SU-DHL-6 (cell line): ENCODE data around the gene PLXNB2.
A peak's percentile ranks its signal among the peaks of the same experiment; 100 is the strongest.

ENCODE experiments used
- H2AFZ ChIP-seq: fragments of 200-600 bp; sonication (generic); 2 replicates; pipeline ENCODE4 v1.6.1; 2014; ENCODE audit warnings: low read depth, mild to moderate bottlenecking, moderate library complexity, mixed read lengths, antibody characterized with exemption, low read length; ENCODE audit not compliant: severe bottlenecking
- H3F3A ChIP-seq: fragments of 200-600 bp; shearing (Covaris generic); 2 replicates; pipeline ENCODE4 v1.6.0; 2016; ENCODE audit warnings: antibody characterized with exemption, mild to moderate bottlenecking; ENCODE audit not compliant: insufficient read depth
- H3K27ac ChIP-seq: fragments of 200-600 bp; sonication (generic); 2 replicates; pipeline ENCODE4 v1.5.1; 2016; ENCODE audit warnings: low read depth, mild to moderate bottlenecking, low read length, moderate library complexity, mixed read lengths
- H3K27me3 ChIP-seq: fragments of 200-600 bp; sonication (generic), shearing (Covaris generic); 2 replicates; pipeline ENCODE4 v1.6.0; 2014; ENCODE audit warnings: mild to moderate bottlenecking, low read length
- H3K36me3 ChIP-seq: fragments of 200-600 bp; sonication (generic); 2 replicates; pipeline ENCODE4 v1.6.1; 2014; ENCODE audit warnings: mild to moderate bottlenecking, low read length, mixed read lengths
- H3K4me2 ChIP-seq: fragments of 300-600, 200-600 bp; shearing (Covaris generic), sonication (generic); 2 replicates; pipeline ENCODE4 v1.6.0; 2014; ENCODE audit warnings: low read length, low read depth, mild to moderate bottlenecking; ENCODE audit not compliant: poor library complexity, severe bottlenecking
- H3K4me3 ChIP-seq: fragments of 200-600 bp; sonication (generic); 2 replicates; pipeline ENCODE4 v1.5.1; 2014; ENCODE audit warnings: antibody characterized with exemption, low read length, mild to moderate bottlenecking, mixed read lengths; ENCODE audit not compliant: insufficient read depth, poor library complexity, severe bottlenecking
- H3K79me2 ChIP-seq: fragments of 200-600 bp; sonication (generic); 2 replicates; pipeline ENCODE4 v1.6.1; 2014; ENCODE audit warnings: mild to moderate bottlenecking, low read length, moderate library complexity; ENCODE audit not compliant: insufficient read depth
- H3K9ac ChIP-seq: fragments of 200-600 bp; sonication (generic); 2 replicates; pipeline ENCODE4 v1.7.0; 2014; ENCODE audit warnings: mild to moderate bottlenecking, low read length
- H3K9me2 ChIP-seq: fragments of 200-600 bp; sonication (generic); replicated peaks from 2 replicates; pipeline ENCODE4 v1.6.1; 2014; ENCODE audit warnings: low read length; ENCODE audit not compliant: insufficient read depth
- H3K9me3 ChIP-seq: fragments of 200-600 bp; sonication (generic); 2 replicates; pipeline ENCODE4 v1.6.1; 2014; ENCODE audit warnings: low read length, mixed read lengths; ENCODE audit not compliant: insufficient read depth
- H4K20me1 ChIP-seq: fragments of 200-600 bp; sonication (generic); 2 replicates; pipeline ENCODE4 v1.6.1; 2014; ENCODE audit warnings: low read depth, mild to moderate bottlenecking, antibody characterized with exemption, low read length, moderate library complexity, mixed read lengths
- EZH2phosphoT487 ChIP-seq: fragments of 200-600 bp; sonication (generic), shearing (Covaris generic); conservative IDR thresholded peaks from 2 replicates; pipeline ENCODE4 v1.6.1; 2018; ENCODE audit warnings: mild to moderate bottlenecking, antibody characterized with exemption, low read length, moderate library complexity, mixed read lengths
- TF ChIP-seq, protein P1 (sequence below): fragments of 200-600 bp; sonication (generic); IDR thresholded peaks from one replicate; pipeline ENCODE4 v1.5.1; 2017; ENCODE audit warnings: antibody characterized with exemption, mild to moderate bottlenecking, low read length, moderate library complexity; ENCODE audit not compliant: insufficient read depth, poor library complexity, severe bottlenecking

PLXNB2 gene

DNA sequence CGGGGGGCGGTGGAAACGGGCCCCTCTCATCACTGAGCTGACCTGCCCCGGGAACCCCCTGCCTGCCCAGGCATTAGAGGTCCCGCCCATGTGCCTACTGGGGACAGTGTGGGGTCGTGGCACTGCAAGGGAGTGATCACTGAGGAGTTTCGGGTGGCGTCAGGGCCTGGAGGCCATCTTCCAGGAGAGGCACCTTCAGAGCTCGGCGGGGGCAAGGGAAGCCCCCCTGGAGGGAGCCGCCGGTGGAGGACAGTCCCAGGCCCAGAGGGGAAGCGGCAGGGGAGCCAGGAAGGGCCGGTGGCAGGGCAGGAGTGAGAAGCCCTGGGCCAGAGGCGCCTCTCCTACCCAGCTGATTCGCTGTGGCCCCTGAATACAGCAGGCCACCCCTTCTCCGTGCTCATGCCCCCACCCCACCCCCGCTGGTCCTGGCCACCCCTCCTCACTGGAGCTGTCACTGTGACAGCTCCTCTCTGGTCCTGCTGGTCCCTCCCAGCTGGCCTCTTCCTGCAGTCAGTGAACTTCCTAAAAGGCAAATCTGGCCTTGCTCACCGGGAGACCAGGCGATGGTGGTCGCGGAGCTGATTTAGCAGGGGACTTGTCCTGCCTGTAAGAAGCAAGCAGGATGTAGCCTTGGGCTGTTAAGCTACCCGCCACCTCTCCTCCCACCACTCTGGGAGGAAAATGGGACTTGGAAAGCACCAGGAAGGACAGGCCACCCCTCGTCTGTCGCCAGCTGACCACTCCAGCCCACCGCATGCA is 35.2 kb downstream of the PLXNB2 start:
- no peak overlapping the region for H3K4me3 ChIP-seq
- no peaks in the 10 kb centered on the region for H3K36me3 ChIP-seq
- no peaks in the 10 kb centered on the region for H3K9me2 ChIP-seq
- H3K27ac ChIP-seq = no peak overlapping the region
- no peak for TF ChIP-seq EZH2phosphoT487
- TF ChIP-seq, protein P1, sequence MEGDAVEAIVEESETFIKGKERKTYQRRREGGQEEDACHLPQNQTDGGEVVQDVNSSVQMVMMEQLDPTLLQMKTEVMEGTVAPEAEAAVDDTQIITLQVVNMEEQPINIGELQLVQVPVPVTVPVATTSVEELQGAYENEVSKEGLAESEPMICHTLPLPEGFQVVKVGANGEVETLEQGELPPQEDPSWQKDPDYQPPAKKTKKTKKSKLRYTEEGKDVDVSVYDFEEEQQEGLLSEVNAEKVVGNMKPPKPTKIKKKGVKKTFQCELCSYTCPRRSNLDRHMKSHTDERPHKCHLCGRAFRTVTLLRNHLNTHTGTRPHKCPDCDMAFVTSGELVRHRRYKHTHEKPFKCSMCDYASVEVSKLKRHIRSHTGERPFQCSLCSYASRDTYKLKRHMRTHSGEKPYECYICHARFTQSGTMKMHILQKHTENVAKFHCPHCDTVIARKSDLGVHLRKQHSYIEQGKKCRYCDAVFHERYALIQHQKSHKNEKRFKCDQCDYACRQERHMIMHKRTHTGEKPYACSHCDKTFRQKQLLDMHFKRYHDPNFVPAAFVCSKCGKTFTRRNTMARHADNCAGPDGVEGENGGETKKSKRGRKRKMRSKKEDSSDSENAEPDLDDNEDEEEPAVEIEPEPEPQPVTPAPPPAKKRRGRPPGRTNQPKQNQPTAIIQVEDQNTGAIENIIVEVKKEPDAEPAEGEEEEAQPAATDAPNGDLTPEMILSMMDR = no peak
- no peaks in the 10 kb centered on the region for H3K9me3 ChIP-seq
- H2AFZ ChIP-seq = no peak overlapping the region
- no peak overlapping the region for H3K9ac ChIP-seq
- H4K20me1 ChIP-seq = no peaks in the 10 kb centered on the region
- H3K27me3 ChIP-seq = no peaks in the 10 kb centered on the region
- H3K4me2 ChIP-seq = no peak overlapping the region
- no peaks in the 10 kb centered on the region for H3K79me2 ChIP-seq
- peaks cover 12% of the 10 kb centered on the region for H3F3A ChIP-seq

DNA sequence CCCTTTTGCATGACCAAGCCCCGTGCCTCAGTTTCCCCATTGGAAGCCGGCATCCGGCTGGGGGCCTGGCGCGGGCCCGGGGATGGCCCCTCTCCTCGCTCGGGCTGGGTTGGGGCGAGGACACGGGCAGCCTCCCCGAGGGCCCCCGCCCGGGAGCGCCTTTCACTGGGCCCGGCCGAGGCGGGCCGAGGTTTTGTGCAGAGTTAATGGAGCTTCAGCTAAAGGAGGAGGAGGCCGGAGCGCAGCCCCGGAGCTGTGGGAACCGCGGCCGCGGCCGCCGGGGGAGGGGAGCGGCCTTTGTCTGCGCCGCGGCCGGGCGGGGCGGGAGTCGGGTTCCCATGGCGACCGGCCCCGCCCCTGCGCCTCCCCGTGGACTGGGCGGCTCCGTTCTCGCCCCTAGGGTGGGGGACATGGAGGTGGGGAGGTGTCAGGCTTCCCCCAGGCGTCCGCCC is 35.9 kb downstream of the PLXNB2 start:
- Histone ChIP-seq H3K9ac (no peak overlapping the region), H3K27ac (no peak overlapping the region), H3K79me2 (no peaks in the 10 kb centered on the region), H3K9me3 (no peaks in the 10 kb centered on the region), H3K4me2 (peak overlapping the region; percentile 67), H3K9me2 (no peaks in the 10 kb centered on the region), H3F3A (peaks cover 7% of the 10 kb centered on the region), H3K4me3 (no peak overlapping the region), H4K20me1 (no peaks in the 10 kb centered on the region), H2AFZ (no peak overlapping the region), H3K27me3 (no peaks in the 10 kb centered on the region), H3K36me3 (no peaks in the 10 kb centered on the region)
- TF ChIP-seq EZH2phosphoT487 = no peak
- TF ChIP-seq, protein P1 = no peak

DNA sequence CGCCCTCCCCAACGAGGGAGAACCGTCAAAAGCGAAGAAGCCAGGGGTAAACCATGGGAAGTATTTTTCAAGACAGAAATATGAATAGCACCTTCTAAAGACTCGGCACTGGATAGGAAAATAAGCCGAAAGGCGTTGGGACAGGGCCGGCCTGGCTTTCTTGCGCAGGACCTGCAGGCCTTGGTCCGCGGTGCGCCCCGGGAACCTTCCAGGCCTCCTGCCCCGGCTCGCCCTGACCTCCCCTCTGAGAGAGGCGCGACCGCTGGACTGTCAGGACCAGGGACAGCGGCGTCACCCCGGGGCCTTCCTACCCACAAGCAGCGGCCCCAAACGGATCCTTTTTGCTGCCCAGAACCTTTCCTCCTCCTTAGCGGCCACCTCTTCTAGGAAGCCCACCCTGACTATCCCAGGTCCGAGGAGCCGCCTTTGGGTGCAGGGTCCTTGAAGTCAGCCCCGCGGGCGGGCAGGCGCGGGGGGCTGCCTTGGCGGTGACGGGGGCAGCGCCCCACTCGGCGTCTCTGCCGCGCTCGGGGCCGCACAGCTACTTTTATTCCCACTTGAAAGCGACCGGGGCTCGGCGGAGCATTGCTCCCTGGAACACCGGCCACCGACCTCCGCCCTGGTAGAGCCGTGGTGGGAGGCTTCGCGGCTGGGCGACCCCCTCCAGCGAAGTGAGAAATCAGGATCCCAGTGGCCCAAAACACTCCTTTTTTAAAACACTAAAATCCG is 36.6 kb downstream of the PLXNB2 start:
- no peak overlapping the region for H2AFZ ChIP-seq

More for the DNA sequence above, 36.6 kb downstream of the PLXNB2 start:
- H3K36me3 ChIP-seq = no peaks in the 10 kb centered on the region
- no peaks in the 10 kb centered on the region for H3K9me2 ChIP-seq
- H3K4me3 ChIP-seq = peak overlapping the region; percentile 46
- no peaks in the 10 kb centered on the region for H3K27me3 ChIP-seq
- TF ChIP-seq, protein P1 = no peak
- TF ChIP-seq EZH2phosphoT487 = 0 out of 2 replicates have a peak, but pooled peaks have one; percentile 59
- 0 out of 2 replicates have a peak, but pooled peaks cover 4% of the 10 kb centered on the region for H3F3A ChIP-seq
- H3K9ac ChIP-seq = peak overlapping the region; percentile 43; the same call in 1 of the 2 replicates
- peak overlapping the region; percentile 67 for H3K4me2 ChIP-seq
- no peak overlapping the region for H3K27ac ChIP-seq
- H3K79me2 ChIP-seq = no peaks in the 10 kb centered on the region
- no peaks in the 10 kb centered on the region for H3K9me3 ChIP-seq
- no peaks in the 10 kb centered on the region for H4K20me1 ChIP-seq
